ENCODE results near the gene SYNPR.

SYNPR gene

GRCh38 chr3:63295356-63295755, 17.2 kb downstream of the SYNPR start:
- in situ Hi-C loops (cut with HindIII; ENCODE audit: low pct_ligation_motif_present, low sequenced_read_pairs), result no loop called here
- no peak overlapping the region for H3K4me3 ChIP-seq (ENCODE audit: low read depth, low read length)
- H3K36me3 ChIP-seq (replicated peaks), result no peaks in the 10 kb centered on the region
- no peak overlapping the region for H3K27ac ChIP-seq
- TF ChIP-seq CTCF (IDR thresholded peaks at IDR 0.05; ENCODE audit: low read depth, low read length, missing control alignments), result no peak
- H3K27me3 ChIP-seq (replicated peaks), result no peaks in the 10 kb centered on the region
- DNase-seq, result no peak

GRCh38 chr3:63295806-63296205, 17.7 kb downstream of the SYNPR start:
- DNase-seq, result no peak

GRCh38 chr3:63296249-63296648, 18.1 kb downstream of the SYNPR start:
- TF ChIP-seq CTCF (IDR thresholded peaks at IDR 0.05; ENCODE audit: low read depth, low read length, missing control alignments), result no peak
- in situ Hi-C loops (cut with HindIII; ENCODE audit: low pct_ligation_motif_present, low sequenced_read_pairs), result no loop called here
- DNase-seq, result no peak
- Histone ChIP-seq H3K36me3 (replicated peaks) (no peaks in the 10 kb centered on the region), H3K27me3 (replicated peaks) (no peaks in the 10 kb centered on the region), H3K4me3 (ENCODE audit: low read depth, low read length) (no peak overlapping the region), H3K27ac (no peak overlapping the region)

More at GRCh38 chr3:63295806-63296205, 17.7 kb downstream of the SYNPR start:
- Histone ChIP-seq H3K36me3 (replicated peaks) (no peaks in the 10 kb centered on the region), H3K27me3 (replicated peaks) (no peaks in the 10 kb centered on the region), H3K4me3 (ENCODE audit: low read depth, low read length) (no peak overlapping the region), H3K27ac (no peak overlapping the region)
- TF ChIP-seq CTCF (IDR thresholded peaks at IDR 0.05; ENCODE audit: low read depth, low read length, missing control alignments), result no peak
- in situ Hi-C loops (cut with HindIII; ENCODE audit: low pct_ligation_motif_present, low sequenced_read_pairs), result no loop called here

- no peaks in the 10 kb centered on the region for H3K27me3 ChIP-seq (replicated peaks)
- no peak overlapping the region for H3K27ac ChIP-seq
- no peaks in the 10 kb centered on the region for H3K36me3 ChIP-seq (replicated peaks)
- DNase-seq, result no peak
- TF ChIP-seq CTCF (IDR thresholded peaks at IDR 0.05; ENCODE audit: low read depth, low read length, missing control alignments), result no peak
- in situ Hi-C loops (cut with HindIII; ENCODE audit: low pct_ligation_motif_present, low sequenced_read_pairs), result no loop called here
- no peak overlapping the region for H3K4me3 ChIP-seq (ENCODE audit: low read depth, low read length)
These were observed 25.1 kb downstream of the SYNPR start for GRCh38 chr3:63303238-63303637.

- Histone ChIP-seq H3K4me3 (ENCODE audit: low read depth, low read length) (no peak overlapping the region), H3K27ac (no peak overlapping the region), H3K27me3 (replicated peaks) (no peaks in the 10 kb centered on the region), H3K36me3 (replicated peaks) (no peaks in the 10 kb centered on the region)
- DNase-seq, result no peak
- no peak for TF ChIP-seq CTCF (IDR thresholded peaks at IDR 0.05; ENCODE audit: low read depth, low read length, missing control alignments)
- in situ Hi-C loops (cut with HindIII; ENCODE audit: low pct_ligation_motif_present, low sequenced_read_pairs), result no loop called here
These were observed 26.3 kb downstream of the SYNPR start for GRCh38 chr3:63304421-63304820.

- Histone ChIP-seq H3K27ac (no peak overlapping the region), H3K36me3 (replicated peaks) (no peaks in the 10 kb centered on the region), H3K27me3 (replicated peaks) (no peaks in the 10 kb centered on the region), H3K4me3 (ENCODE audit: low read depth, low read length) (no peak overlapping the region)
- no peak for TF ChIP-seq CTCF (IDR thresholded peaks at IDR 0.05; ENCODE audit: low read depth, low read length, missing control alignments)
- in situ Hi-C loops (cut with HindIII; ENCODE audit: low pct_ligation_motif_present, low sequenced_read_pairs), result no loop called here
- no peak for DNase-seq
These were observed 30.0 kb downstream of the SYNPR start for GRCh38 chr3:63308072-63308471.
